Suprapubic skin (tissue), 4 donors: Measurements from ENCODE around the gene VIPR1. TPM values are rescaled to one million over a fixed set of nuclear protein-coding genes. Genes with fewer than 3 reads are reported as not detected.

ENCODE experiments used
- DNase-seq, 2 donors: peaks; one replicate each; pipeline ENCODE4 v3.0.0-alpha.2; 2019; ENCODE audit warnings: low spot score in 2 of 2
- H3K27ac ChIP-seq: fragments of 200-600 bp; sonication (generic); one replicate; pipeline ENCODE4 v1.5.1; 2019
- H3K27me3 ChIP-seq: fragments of 200-600 bp; sonication (generic); one replicate; pipeline ENCODE4 v1.5.1; 2019
- H3K36me3 ChIP-seq: fragments of 200-600 bp; sonication (generic); one replicate; pipeline ENCODE4 v1.5.1; 2019
- H3K4me1 ChIP-seq: fragments of 200-600 bp; sonication (generic); one replicate; pipeline ENCODE4 v1.5.1; 2019
- H3K4me3 ChIP-seq: fragments of 200-600 bp; sonication (generic); one replicate; pipeline ENCODE4 v1.5.1; 2019; ENCODE audit warnings: mild to moderate bottlenecking
- H3K9me3 ChIP-seq: fragments of 200-600 bp; sonication (generic); one replicate; pipeline ENCODE4 v1.5.1; 2019
- EP300 ChIP-seq: sonication (generic); formaldehyde crosslinking; IDR thresholded peaks from one replicate; pipeline ENCODE4 v1.6.1; 2017; ENCODE audit warnings: antibody characterized with exemption
- POLR2A ChIP-seq, 2 donors: fragments of 450-650 bp; IDR thresholded peaks; one replicate each; pipeline ENCODE4 v1.6.1; 2017; ENCODE audit warnings: antibody characterized with exemption in 2 of 2, mild to moderate bottlenecking in 2 of 2, moderate library complexity in 2 of 2
- POLR2AphosphoS5 ChIP-seq, 3 donors: sonication (generic); formaldehyde crosslinking; IDR thresholded peaks; one replicate each; pipeline ENCODE4 v1.6.1; 2017; ENCODE audit warnings: antibody characterized with exemption in 3 of 3
- WGBS: methylation state at CpG from one replicate; pipeline ENCODE4 v1.1.5; 2018; 5-methylcytosine and 5-hydroxymethylcytosine counted together
- total RNA-seq, 4 donors: library from RNA; depleted of rRNA; stranded (reverse); fragments of >200 nt; gene quantifications; one replicate each; pipeline ENCODE4 v1.1.0, GENCODE V29; 2016
- TF ChIP-seq, protein P1 (sequence below), 2 donors: fragments of 200-600 bp in 1 of 2; fragments of 450-650 bp in 1 of 2; sonication (generic) in 1 of 2; IDR thresholded peaks; one replicate each; pipeline ENCODE4 v1.5.1; 2016 to 2019; ENCODE audit warnings: antibody characterized with exemption in 2 of 2, mild to moderate bottlenecking in 1 of 2, moderate library complexity in 1 of 2

The VIPR1 gene
- total RNA-seq, 4 donors from 2014 or later = 39.8 to 148 (median 74.3) TPM

DNA sequence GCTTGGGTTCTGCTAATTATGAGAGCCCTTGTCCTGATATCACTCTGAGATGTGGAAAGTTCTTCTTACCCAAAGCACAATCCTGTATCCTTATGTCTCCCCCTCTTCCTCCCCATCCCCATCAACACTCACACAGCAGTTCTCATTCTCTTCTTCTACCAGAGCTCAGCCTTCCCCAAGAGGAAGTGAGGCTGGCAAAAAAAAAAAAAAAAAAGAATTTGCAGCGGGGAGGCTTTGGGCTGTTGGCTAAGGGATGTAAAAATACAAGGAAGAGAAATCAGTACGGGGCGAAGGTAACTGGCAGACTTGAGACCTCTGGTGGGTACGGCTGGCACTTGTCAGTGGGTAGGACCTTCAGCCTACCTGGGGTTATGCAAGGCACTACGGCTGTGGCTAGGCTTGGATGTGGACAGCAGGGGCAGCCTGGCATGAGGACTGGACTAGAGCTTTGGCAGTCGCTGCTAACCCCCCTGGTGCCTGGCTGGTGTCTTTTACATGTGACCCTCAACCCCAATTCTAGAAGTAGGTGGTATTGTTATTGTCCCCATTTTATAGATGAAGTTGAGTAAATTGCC lies 5.4 kb downstream of the VIPR1 start:
- no peak for TF ChIP-seq EP300
- no peak for TF ChIP-seq POLR2A (IDR thresholded peaks at IDR 0.05)
- TF ChIP-seq, protein P1, sequence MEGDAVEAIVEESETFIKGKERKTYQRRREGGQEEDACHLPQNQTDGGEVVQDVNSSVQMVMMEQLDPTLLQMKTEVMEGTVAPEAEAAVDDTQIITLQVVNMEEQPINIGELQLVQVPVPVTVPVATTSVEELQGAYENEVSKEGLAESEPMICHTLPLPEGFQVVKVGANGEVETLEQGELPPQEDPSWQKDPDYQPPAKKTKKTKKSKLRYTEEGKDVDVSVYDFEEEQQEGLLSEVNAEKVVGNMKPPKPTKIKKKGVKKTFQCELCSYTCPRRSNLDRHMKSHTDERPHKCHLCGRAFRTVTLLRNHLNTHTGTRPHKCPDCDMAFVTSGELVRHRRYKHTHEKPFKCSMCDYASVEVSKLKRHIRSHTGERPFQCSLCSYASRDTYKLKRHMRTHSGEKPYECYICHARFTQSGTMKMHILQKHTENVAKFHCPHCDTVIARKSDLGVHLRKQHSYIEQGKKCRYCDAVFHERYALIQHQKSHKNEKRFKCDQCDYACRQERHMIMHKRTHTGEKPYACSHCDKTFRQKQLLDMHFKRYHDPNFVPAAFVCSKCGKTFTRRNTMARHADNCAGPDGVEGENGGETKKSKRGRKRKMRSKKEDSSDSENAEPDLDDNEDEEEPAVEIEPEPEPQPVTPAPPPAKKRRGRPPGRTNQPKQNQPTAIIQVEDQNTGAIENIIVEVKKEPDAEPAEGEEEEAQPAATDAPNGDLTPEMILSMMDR (IDR thresholded peaks at IDR 0.05) = no peak
- no peak for TF ChIP-seq POLR2AphosphoS5 (IDR thresholded peaks at IDR 0.05)
- DNase-seq = peak; percentile 41 to 77
- Histone ChIP-seq H3K27me3 (no peaks in the 10 kb centered on the region), H3K27ac (peak overlapping the region; percentile 50), H3K4me1 (peaks cover 46% of the 10 kb centered on the region), H3K4me3 (no peak overlapping the region), H3K9me3 (no peaks in the 10 kb centered on the region), H3K36me3 (no peaks in the 10 kb centered on the region)
- 56% methylated on average over 6 of the region's 6 CpGs for WGBS

DNA sequence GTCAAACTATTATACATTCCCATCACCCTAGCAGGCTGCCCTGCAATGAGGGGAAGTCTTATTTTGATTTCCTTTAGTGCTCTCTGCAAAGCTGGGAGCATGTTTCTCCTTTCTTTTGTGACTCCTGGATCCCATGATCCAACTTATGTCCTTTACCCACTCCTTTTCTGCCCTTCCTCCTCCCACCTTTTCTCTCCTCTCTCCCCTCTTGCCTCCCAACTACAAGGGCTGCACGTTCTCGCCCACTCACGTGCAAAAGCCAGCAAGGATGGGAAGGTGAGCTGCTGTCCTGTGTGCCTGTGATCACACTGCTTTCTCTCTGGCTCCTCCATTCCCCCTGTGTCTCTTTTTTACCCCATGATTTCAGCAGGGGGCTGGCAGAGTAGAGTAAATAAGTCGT lies 6.1 kb downstream of the VIPR1 start:
- H3K27ac ChIP-seq = peak overlapping the region; percentile 50
- peaks cover 44% of the 10 kb centered on the region for H3K4me1 ChIP-seq
- DNase-seq = peak in 1 of 2 donors; percentile 16
- no peaks in the 10 kb centered on the region for H3K9me3 ChIP-seq
- H3K4me3 ChIP-seq = no peak overlapping the region
- 72% methylated on average over 4 of the region's 4 CpGs for WGBS
- TF ChIP-seq POLR2AphosphoS5 (IDR thresholded peaks at IDR 0.05) = no peak
- TF ChIP-seq, protein P1 (IDR thresholded peaks at IDR 0.05) = no peak
- TF ChIP-seq POLR2A (IDR thresholded peaks at IDR 0.05) = no peak
- no peak for TF ChIP-seq EP300
- H3K27me3 ChIP-seq = no peaks in the 10 kb centered on the region
- H3K36me3 ChIP-seq = no peaks in the 10 kb centered on the region

DNA sequence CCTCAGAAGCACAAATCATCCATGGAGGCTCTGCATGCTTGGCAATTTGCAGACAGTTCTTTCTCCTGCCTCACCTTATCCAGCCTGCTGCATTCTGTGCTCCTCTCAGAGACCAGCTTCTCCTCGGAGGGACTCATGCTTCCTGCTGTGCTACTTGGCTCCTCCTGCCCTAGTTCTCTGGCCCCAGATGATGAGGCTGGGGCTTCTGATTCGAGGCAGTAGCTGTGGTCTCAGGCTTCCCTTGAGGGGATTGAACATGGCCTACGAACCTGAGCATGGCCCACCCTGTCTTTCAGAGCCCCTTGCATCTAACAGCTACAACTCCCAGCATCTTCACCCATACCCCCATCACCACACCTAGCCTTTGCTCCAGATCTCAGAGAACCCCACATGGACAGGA lies 6.7 kb downstream of the VIPR1 start:
- peaks cover 44% of the 10 kb centered on the region for H3K4me1 ChIP-seq
- TF ChIP-seq, protein P1 (IDR thresholded peaks at IDR 0.05) = no peak
- TF ChIP-seq POLR2AphosphoS5 (IDR thresholded peaks at IDR 0.05) (no peak), POLR2A (IDR thresholded peaks at IDR 0.05) (no peak), EP300 (no peak)

DNA sequence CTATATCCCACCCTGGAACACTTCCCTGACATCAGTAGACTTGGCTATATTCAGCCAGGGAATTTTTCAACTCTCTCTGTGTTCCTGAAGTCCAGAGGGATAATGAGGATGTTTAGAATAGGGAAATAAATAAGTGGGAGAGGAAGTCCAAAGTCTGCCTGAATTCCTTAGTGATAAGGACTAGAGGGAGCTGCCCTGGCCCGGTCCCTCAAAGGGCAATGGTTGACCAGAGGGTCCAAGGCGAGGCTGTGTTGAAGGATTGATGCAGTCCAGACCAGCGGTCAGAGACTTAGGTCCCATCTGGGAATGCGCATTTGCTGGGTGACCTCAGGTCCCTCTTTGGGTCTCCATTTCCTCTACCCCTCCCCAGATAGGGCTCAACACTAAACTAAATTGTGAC lies 7.9 kb downstream of the VIPR1 start:
- Histone ChIP-seq H3K36me3 (no peaks in the 10 kb centered on the region), H3K4me1 (peaks cover 53% of the 10 kb centered on the region), H3K9me3 (no peaks in the 10 kb centered on the region), H3K4me3 (no peak overlapping the region), H3K27ac (no peak overlapping the region), H3K27me3 (no peaks in the 10 kb centered on the region)
- WGBS = 82% methylated on average over 4 of the region's 4 CpGs
- TF ChIP-seq POLR2A (IDR thresholded peaks at IDR 0.05) = no peak
- peak in 1 of 2 donors; percentile 44 for DNase-seq

More for the DNA sequence above, 6.7 kb downstream of the VIPR1 start:
- DNase-seq = peak in 1 of 2 donors; percentile 20
- 81% methylated on average over 2 of the region's 3 CpGs for WGBS
- H3K36me3 ChIP-seq = no peaks in the 10 kb centered on the region
- no peaks in the 10 kb centered on the region for H3K9me3 ChIP-seq
- no peaks in the 10 kb centered on the region for H3K27me3 ChIP-seq
- H3K4me3 ChIP-seq = no peak overlapping the region
- no peak overlapping the region for H3K27ac ChIP-seq

DNA sequence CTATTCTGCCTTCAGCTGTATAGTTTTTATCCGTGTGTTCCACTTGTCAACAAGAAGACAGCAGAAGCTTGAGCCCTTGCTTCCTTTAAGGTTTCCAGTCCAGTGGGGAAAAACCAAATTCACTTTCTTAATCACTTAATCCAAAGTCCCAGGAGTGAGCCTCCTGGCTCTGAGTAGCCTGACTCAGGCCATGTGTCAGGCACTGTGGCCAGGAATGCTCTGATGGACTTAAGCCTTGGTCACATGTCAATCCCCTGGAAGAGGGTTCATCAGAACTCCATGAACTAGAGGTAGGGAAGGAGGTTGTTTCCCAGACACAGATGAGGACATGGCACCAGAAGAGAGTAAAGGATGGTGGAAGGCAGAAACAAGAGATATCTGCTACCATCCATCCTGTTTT lies 8.8 kb downstream of the VIPR1 start:
- no peak overlapping the region for H3K27ac ChIP-seq
- H3K4me1 ChIP-seq = peaks cover 54% of the 10 kb centered on the region
- WGBS = 65% methylated on average over 1 of the region's 1 CpG
- no peaks in the 10 kb centered on the region for H3K36me3 ChIP-seq
- TF ChIP-seq EP300 (no peak), POLR2A (IDR thresholded peaks at IDR 0.05) (no peak), POLR2AphosphoS5 (IDR thresholded peaks at IDR 0.05) (no peak)
- TF ChIP-seq, protein P1 (IDR thresholded peaks at IDR 0.05) = no peak
- no peak for DNase-seq
- H3K27me3 ChIP-seq = no peaks in the 10 kb centered on the region
- H3K4me3 ChIP-seq = no peak overlapping the region
- H3K9me3 ChIP-seq = no peaks in the 10 kb centered on the region

DNA sequence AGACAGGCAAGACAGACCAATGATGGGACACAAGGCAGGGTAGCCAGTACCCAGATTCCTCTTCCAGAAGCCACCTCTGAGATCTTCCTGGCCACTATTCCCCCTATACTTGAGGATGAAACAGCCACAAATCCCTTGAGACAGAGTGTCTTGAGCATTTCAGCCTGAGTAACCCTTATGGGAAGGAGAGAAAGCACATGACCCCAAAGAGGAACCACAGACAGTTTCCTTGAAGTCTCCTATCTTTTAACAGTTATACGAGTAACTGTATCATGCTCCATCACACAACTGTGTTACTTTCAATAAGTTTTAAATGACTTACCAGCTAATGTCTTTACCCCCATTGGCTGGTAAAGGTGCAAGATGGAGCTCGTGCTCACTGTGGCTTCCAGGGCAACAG lies 9.3 kb downstream of the VIPR1 start:
- no peak overlapping the region for H3K27ac ChIP-seq

More for the DNA sequence above, 9.3 kb downstream of the VIPR1 start:
- TF ChIP-seq, protein P1 (IDR thresholded peaks at IDR 0.05) = no peak
- TF ChIP-seq EP300 = no peak
- no peak for TF ChIP-seq POLR2A (IDR thresholded peaks at IDR 0.05)
- TF ChIP-seq POLR2AphosphoS5 (IDR thresholded peaks at IDR 0.05) = no peak
- Histone ChIP-seq H3K9me3 (no peaks in the 10 kb centered on the region), H3K4me1 (peaks cover 59% of the 10 kb centered on the region), H3K36me3 (no peaks in the 10 kb centered on the region), H3K4me3 (no peak overlapping the region), H3K27me3 (no peaks in the 10 kb centered on the region)
- no peak for DNase-seq
- WGBS = 93% methylated on average over 2 of the region's 2 CpGs
